Caco-2 (cell line): ENCODE results near the gene HNRNPM. TPM values are rescaled to one million over a fixed set of nuclear protein-coding genes. Genes with fewer than 3 reads are reported as not detected.

ENCODE experiments used
- BruUV-seq: library from RNA; stranded (reverse); fragments of 400-500 nt; replicated peaks from 2 replicates; lab custom pipeline; 2021; lab: Mats Ljungman, UMichigan
- CTCF ChIA-PET: fragments of 300-600 bp; sonication (Branson Sonifier 250); formaldehyde crosslinking; loops from one replicate; lab custom pipeline; 2022; ENCODE audit warnings: antibody characterized with exemption; lab: Charles Lee
- POLR2A ChIA-PET: fragments of 300-600 bp; sonication (Branson Sonifier 250); formaldehyde crosslinking; loops from one replicate; lab custom pipeline; 2022; ENCODE audit warnings: antibody characterized with exemption; lab: Charles Lee
- DNase-seq, 2 experiments: peaks; one replicate each; pipeline versions ENCODE4 v3.0.0 to v3.0.0-alpha.2; 2020 to 2022
- H3K27me3 ChIP-seq: replicated peaks from 2 replicates; pipeline ENCODE4 v1.6.0; 2011; ENCODE audit warnings: low read length; ENCODE audit not compliant: control insufficient read depth, insufficient read depth
- H3K36me3 ChIP-seq: 2 replicates; pipeline ENCODE4 v1.5.1; 2011; ENCODE audit warnings: low read length; ENCODE audit not compliant: control insufficient read depth, insufficient read depth
- H3K4me1 ChIP-seq: fragments of 250-450 bp; sonication (Bioruptor Pico); 2 replicates; pipeline ENCODE4 v1.5.1; 2020; ENCODE audit warnings: mild to moderate bottlenecking
- H3K4me3 ChIP-seq: 2 replicates; pipeline ENCODE4 v1.5.1; 2011; ENCODE audit warnings: low read depth, mild to moderate bottlenecking, control low read depth, low read length
- H3K9me3 ChIP-seq: fragments of 250-450 bp; sonication (Bioruptor Pico); 2 replicates; pipeline ENCODE4 v1.5.1; 2020; ENCODE audit warnings: mild to moderate bottlenecking, moderate library complexity
- H3K27ac Mint-ChIP-seq: one replicate; pipeline ENCODE4 v1.8.0; 2022; ENCODE audit warnings: mixed read lengths; ENCODE audit not compliant: unreplicated experiment
- H3K27me3 Mint-ChIP-seq: one replicate; pipeline ENCODE4 v1.8.0; 2022; ENCODE audit warnings: mixed read lengths; ENCODE audit not compliant: insufficient read depth, unreplicated experiment
- H3K36me3 Mint-ChIP-seq: one replicate; pipeline ENCODE4 v1.8.0; 2022; ENCODE audit warnings: mild to moderate bottlenecking, mixed read lengths; ENCODE audit not compliant: insufficient read depth, unreplicated experiment
- H3K4me1 Mint-ChIP-seq: one replicate; pipeline ENCODE4 v1.8.0; 2022; ENCODE audit warnings: low read depth, mixed read lengths; ENCODE audit not compliant: unreplicated experiment
- H3K4me3 Mint-ChIP-seq: one replicate; pipeline ENCODE4 v1.8.0; 2022; ENCODE audit warnings: mild to moderate bottlenecking, moderate library complexity, mixed read lengths; ENCODE audit not compliant: unreplicated experiment
- H3K9me3 Mint-ChIP-seq: one replicate; pipeline ENCODE4 v1.8.0; 2022; ENCODE audit warnings: mixed read lengths; ENCODE audit not compliant: unreplicated experiment
- CTCF ChIP-seq, 2 experiments: fragments of 200-600 bp in 1 of 2; IDR thresholded peaks; 1 replicate in 1 of 2; 2 replicates in 1 of 2; pipeline versions ENCODE4 v1.5.1 to v1.8.0; 2011 to 2022; ENCODE audit warnings: antibody characterized with exemption in 1 of 2, control low read depth in 1 of 2, inconsistent platforms in 1 of 2, low read depth in 1 of 2, low read length in 1 of 2, mild to moderate bottlenecking in 1 of 2, moderate library complexity in 1 of 2; ENCODE audit not compliant: insufficient read depth in 1 of 2, severe bottlenecking in 1 of 2, unreplicated experiment in 1 of 2
- intact Hi-C: fragments of 100-400 bp; cut with micrococcal nuclease; formaldehyde crosslinking; loops from one replicate; pipeline ENCODE4 v1.10.0; 2022; ENCODE audit not compliant: unreplicated experiment
- total RNA-seq: library from RNA; stranded (reverse); gene quantifications from 2 replicates; pipeline ENCODE4 v1.2.3, GENCODE V29; 2022

HNRNPM gene
- total RNA-seq, 1 experiment from 2014 or later, result 271 TPM

GRCh38 chr19:8494158-8494557 is 49.4 kb downstream of the HNRNPM start:
- peaks cover 18% of the 10 kb centered on the region for H3K36me3 Mint-ChIP-seq
- no peak for DNase-seq
- H3K4me3 ChIP-seq, result no peak overlapping the region
- BruUV-seq, result no TSS peak
- no peak overlapping the region for H3K27ac Mint-ChIP-seq
- no peaks in the 10 kb centered on the region for H3K27me3 Mint-ChIP-seq
- no peaks in the 10 kb centered on the region for H3K4me1 ChIP-seq
- no peaks in the 10 kb centered on the region for H3K4me1 Mint-ChIP-seq
- H3K4me3 Mint-ChIP-seq, result no peak overlapping the region
- H3K9me3 ChIP-seq, result no peaks in the 10 kb centered on the region
- no peaks in the 10 kb centered on the region for H3K9me3 Mint-ChIP-seq
- TF ChIP-seq CTCF (IDR thresholded peaks at IDR 0.05; ENCODE audit: insufficient read depth in 1 of 2, low read depth in 1 of 2, low read length in 1 of 2, severe bottlenecking in 1 of 2, unreplicated experiment in 1 of 2), result no peak
- ChIA-PET POLR2A (interaction anchor here (0.7 kb wide), 2 partner anchors 35 to 50 kb away, joined by 3 to 4 read pairs; no protein-coding TSS in a partner anchor), CTCF (interaction anchor here (1.1 to 1.3 kb wide), 3 partner anchors 12 to 146 kb away, joined by 3 to 4 read pairs (median 3); partner anchors contain the start of gene MARCHF2)
- intact Hi-C loops, result no loop called here
- no peaks in the 10 kb centered on the region for H3K27me3 ChIP-seq
- H3K36me3 ChIP-seq, result no peaks in the 10 kb centered on the region

- intact Hi-C loops, result no loop called here
- Mint-ChIP-seq H3K36me3 (no peaks in the 10 kb centered on the region), H3K4me1 (no peaks in the 10 kb centered on the region), H3K27me3 (no peaks in the 10 kb centered on the region), H3K4me3 (no peak overlapping the region), H3K9me3 (no peaks in the 10 kb centered on the region), H3K27ac (no peak overlapping the region)
- H3K4me3 ChIP-seq, result no peak overlapping the region
- ChIA-PET POLR2A (no interaction called here), CTCF (no interaction called here)
- H3K27me3 ChIP-seq, result no peaks in the 10 kb centered on the region
- no TSS peak for BruUV-seq
- no peak for TF ChIP-seq CTCF (IDR thresholded peaks at IDR 0.05; ENCODE audit: insufficient read depth in 1 of 2, low read depth in 1 of 2, low read length in 1 of 2, severe bottlenecking in 1 of 2, unreplicated experiment in 1 of 2)
- H3K9me3 ChIP-seq, result no peaks in the 10 kb centered on the region
- no peaks in the 10 kb centered on the region for H3K4me1 ChIP-seq
- H3K36me3 ChIP-seq, result no peaks in the 10 kb centered on the region
- no peak for DNase-seq
Observed at GRCh38 chr19:8498295-8498694, 53.5 kb downstream of the HNRNPM start.

GRCh38 chr19:8499048-8499833 is 54.5 kb downstream of the HNRNPM start:
- Histone ChIP-seq H3K27me3 (no peaks in the 10 kb centered on the region), H3K4me3 (no peak overlapping the region), H3K9me3 (no peaks in the 10 kb centered on the region), H3K36me3 (no peaks in the 10 kb centered on the region), H3K4me1 (no peaks in the 10 kb centered on the region)
- H3K27me3 Mint-ChIP-seq, result no peaks in the 10 kb centered on the region
- ChIA-PET POLR2A (no interaction called here), CTCF (no interaction called here)
- DNase-seq, result no peak
- intact Hi-C loops, result no loop called here
- no peak for TF ChIP-seq CTCF (IDR thresholded peaks at IDR 0.05; ENCODE audit: insufficient read depth in 1 of 2, low read depth in 1 of 2, low read length in 1 of 2, severe bottlenecking in 1 of 2, unreplicated experiment in 1 of 2)
- no peaks in the 10 kb centered on the region for H3K9me3 Mint-ChIP-seq
- BruUV-seq, result no TSS peak
- no peak overlapping the region for H3K27ac Mint-ChIP-seq
- H3K36me3 Mint-ChIP-seq, result peaks cover 5% of the 10 kb centered on the region
- no peaks in the 10 kb centered on the region for H3K4me1 Mint-ChIP-seq
- H3K4me3 Mint-ChIP-seq, result no peak overlapping the region
